ENCODE measurements around the gene MST1.

Gene MST1

DNA sequence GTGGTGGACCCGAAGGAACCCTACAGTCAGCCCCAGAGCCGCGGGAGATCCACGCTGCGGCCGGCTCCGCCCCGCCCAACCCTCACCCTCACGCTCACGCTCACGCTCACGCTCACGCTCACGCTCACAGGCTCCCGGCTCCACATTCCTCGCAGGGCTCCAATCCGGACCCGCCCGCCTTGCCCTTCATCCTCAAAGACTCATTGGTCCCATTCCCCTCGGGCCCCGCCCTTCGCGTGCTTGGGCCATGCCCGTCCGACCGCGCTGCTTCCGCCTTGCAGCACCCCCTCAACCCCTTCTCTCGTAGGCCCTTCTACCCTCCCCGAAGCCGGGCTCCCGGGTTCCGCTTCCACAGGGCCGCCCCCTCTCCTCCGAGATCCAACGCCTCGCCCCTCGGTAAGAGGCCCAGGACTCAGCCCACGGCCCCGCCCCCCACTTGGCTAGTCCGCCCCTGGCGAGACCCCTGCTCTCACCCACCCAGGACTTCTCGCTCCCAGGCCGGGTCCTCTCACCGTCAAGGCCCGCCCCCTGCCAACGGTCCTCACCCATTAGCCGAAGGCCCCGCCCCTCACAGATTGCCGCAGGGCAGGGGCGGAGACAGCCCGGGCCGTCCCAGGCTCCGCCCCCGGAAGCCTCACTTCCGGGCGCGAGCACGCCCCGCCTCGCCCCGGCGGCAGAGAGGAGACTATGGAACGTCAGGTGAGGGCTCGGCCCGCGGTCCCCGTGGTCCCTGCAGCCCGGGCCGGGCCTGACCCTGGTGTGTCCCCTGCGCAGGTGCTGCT lies 15.4 kb downstream of the MST1 start, which contains the start of gene APEH:
APEH (plus strand) TSS at position 637 of the 782 bp plus-strand sequence; CDS start at position 688, 51 bp downstream.
- no peak for DNase-seq

DNA sequence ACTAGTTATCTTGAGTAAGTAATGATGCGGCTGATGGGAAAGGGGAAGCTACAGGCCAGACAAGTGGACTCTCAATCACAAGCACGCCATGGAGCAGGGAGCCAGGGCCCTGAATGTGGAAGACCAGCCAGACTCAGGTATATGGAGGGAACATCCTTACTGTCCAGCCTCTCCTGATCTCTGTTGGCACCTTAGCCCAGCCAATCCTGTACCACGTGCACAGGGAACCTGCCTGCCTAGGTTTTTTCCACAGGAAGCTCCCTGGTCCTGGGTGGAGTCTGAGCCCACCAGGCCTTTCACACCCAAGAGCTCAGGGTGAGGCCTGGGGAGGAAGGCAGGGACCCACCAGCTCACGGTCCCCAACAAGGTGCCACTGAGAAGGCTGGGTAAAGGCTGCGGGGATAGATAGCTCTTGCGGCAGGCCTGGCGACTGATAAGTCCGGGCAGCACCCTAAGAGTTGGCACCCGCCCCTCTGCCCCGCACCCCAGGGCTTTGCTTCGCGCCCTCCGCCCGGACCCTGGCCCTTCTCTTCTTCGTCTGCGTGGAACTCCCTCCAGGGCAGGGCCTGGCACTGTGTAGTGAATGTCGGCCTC lies 16.1 kb downstream of the MST1 start:
- DNase-seq = no peak

GRCh38 chr3:49671291-49672288 lies 17.7 kb downstream of the MST1 start:
- DNase-seq = no peak

DNA sequence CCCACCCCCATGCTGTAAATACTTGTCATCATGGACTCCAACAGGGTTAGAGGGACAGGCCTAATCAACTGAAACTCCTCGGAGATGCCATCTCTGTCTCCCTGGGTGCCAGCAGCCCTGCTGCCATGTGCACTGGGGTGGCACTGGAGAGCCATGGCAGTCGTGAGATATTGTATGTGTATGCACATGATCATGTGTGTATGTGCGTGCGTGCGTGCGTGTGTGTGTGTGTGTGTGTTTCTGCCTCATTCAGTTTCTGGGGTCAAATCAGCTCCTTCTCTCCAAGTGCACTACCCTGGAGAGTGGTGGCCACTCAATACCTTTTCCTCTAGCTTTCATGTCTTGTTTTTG lies 18.4 kb downstream of the MST1 start:
- no peak for DNase-seq

GRCh38 chr3:49669352-49669751 lies 19.9 kb downstream of the MST1 start:
- DNase-seq = no peak

- DNase-seq = no peak
Measured at GRCh38 chr3:49668861-49669260, 20.4 kb downstream of the MST1 start.

GRCh38 chr3:49668414-49668797 lies 20.9 kb downstream of the MST1 start:
- no peak for DNase-seq

- DNase-seq = no peak
Measured at GRCh38 chr3:49667701-49668413, 21.4 kb downstream of the MST1 start.

DNA sequence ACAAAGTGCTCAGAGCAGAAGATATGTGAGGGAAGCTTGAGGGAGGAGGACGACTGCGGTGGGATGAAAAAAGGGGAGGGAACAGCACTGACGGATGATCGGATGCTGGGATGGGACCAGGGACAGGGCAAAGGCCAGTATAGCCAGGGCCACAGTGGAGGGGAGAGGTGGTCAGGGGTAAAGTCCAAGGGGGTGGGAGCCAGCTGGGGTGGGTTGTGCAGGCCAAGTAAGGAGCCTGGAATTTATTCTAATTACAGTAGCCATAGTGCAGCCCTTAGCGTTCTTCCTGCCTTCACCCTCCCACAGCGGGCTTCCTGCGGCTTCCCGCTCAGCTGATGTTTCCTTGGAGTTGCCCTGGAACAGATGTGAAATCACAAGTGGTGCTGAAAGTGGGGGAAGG lies 22.7 kb downstream of the MST1 start:
- DNase-seq = no peak

DNA sequence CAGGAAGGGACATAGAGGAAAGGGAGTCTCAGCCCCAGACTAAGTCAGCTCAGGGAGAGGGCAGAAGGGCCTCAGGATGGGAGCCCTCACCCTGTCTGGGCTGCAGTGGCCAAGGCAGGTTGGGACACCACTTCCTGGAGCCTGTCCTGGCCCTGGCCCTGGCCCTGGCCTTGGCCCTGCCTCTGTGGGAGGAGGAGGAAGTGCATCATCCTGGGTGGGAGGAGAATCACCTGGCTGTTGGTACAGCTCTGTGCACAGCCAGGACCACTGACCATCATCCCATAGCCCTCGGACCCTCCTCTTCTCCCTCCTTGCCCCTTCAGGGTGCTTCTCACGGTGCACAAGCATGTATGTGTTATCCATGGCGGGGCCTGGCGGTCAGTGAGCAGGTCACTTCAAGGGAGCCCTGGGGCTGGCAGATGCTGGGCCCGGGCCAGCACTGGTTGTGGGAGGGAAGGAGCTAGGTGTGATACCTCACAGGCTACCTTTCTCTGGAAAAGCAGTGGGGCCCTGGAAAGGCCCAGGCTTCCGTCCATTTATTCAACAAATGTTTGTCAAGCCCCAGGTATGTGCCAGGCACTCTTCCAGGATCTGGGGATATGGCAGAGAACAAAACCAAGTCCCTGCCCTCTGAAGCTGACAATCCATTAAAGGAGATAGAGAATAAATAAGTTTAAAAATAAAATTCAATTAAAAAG lies 23.3 kb downstream of the MST1 start:
- DNase-seq = no peak

DNA sequence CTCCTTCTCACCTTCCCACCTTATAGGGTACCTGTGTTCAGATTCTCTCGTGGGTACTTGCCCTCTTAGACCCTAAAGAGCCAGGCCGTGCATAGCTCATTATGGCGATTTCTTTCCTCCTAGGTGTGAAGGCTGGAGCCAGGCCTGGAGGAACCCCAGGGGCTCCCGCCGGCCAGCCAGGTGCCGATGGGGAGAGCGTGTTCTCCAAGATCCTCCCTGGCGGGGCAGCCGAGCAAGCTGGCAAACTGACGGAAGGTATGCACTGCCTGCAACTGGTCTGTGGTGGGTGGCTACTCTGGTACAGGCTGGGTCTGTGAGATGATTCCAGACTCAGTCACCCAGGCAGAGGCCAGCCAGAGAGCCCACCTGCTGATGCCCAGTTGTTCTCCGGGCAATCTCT lies 25.0 kb downstream of the MST1 start:
- DNase-seq = no peak

- no peak for DNase-seq
Measured at GRCh38 chr3:49663831-49664230, 25.4 kb downstream of the MST1 start.

DNA sequence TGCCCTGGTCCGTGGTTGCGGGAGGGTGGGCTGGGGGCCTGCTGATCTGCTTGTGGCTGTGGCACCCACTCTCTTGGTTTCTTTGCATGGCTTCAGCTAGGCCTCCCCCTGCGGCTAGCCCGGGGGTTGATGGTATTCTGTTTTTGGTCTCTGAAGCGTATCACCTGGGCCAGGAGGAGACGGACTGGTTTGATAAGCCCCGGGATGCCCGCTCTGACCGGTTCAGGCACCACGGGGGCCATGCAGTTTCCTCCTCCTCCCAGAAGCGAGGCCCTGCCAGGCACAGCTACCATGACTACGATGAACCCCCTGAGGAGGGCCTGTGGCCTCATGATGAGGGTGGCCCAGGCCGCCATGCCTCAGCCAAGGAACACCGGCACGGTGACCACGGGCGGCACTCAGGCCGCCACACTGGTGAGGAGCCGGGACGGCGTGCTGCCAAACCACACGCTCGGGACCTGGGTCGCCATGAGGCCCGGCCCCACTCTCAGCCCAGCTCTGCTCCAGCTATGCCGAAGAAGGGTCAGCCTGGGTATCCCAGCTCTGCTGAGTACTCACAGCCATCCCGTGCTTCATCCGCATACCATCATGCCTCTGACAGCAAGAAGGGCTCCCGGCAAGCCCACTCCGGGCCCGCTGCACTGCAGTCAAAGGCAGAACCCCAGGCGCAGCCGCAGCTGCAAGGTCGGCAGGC lies 26.4 kb downstream of the MST1 start:
- no peak for DNase-seq

DNA sequence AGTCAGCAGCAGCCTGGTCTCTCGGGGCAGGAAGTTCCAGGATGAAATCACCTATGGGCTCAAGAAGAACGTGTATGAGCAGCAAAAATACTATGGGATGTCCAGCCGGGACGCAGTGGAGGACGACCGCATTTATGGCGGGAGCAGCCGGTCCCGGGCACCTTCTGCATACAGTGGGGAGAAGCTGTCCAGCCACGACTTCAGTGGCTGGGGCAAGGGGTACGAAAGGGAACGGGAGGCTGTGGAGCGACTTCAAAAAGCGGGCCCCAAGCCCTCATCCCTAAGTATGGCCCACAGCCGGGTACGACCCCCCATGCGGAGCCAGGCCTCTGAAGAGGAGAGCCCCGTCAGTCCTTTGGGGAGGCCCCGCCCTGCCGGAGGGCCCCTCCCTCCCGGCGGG lies 27.3 kb downstream of the MST1 start:
- DNase-seq = no peak

- no peak for DNase-seq
Measured at GRCh38 chr3:49661281-49661680, 28.0 kb downstream of the MST1 start.

DNA sequence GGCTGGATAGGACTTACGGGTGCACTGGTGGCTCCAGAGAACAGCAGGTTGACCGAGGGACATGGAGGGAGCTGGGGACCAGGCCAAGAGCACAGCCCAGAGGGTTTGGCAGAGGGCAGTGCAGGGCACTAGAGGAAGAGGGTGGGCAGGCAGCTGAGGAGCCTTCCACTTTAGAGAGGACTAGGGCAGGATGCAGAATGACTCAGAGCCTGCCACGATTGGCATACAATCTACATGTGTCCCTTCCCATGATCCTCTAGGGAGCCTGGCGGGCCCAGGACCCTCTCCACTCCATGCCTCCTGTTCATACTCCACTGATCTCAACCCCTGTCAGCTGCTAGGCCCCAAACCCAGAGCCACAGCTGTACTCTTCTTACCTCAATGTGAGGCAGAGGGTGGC lies 29.5 kb downstream of the MST1 start:
- no peak for DNase-seq

DNA sequence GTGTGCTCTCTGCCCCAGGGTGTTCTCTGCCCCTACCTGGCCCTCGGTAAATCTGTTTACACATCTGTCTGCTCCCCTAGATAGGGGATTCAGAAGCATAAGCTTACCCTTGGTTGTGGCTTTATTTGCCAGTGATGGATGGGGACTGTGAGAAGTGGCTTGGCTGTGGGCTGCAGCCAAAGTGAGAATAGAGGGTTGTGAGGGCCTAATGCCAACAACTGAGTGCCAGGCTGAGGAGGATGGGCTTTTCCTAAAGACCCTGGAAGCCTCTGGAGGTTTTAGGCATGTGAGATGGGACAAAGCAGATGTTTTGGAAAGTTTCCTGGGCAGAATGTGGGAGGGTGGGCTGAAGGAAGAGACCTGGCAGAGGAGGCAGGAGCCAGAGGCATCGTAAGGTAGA lies 30.6 kb downstream of the MST1 start:
- no peak for DNase-seq

DNA sequence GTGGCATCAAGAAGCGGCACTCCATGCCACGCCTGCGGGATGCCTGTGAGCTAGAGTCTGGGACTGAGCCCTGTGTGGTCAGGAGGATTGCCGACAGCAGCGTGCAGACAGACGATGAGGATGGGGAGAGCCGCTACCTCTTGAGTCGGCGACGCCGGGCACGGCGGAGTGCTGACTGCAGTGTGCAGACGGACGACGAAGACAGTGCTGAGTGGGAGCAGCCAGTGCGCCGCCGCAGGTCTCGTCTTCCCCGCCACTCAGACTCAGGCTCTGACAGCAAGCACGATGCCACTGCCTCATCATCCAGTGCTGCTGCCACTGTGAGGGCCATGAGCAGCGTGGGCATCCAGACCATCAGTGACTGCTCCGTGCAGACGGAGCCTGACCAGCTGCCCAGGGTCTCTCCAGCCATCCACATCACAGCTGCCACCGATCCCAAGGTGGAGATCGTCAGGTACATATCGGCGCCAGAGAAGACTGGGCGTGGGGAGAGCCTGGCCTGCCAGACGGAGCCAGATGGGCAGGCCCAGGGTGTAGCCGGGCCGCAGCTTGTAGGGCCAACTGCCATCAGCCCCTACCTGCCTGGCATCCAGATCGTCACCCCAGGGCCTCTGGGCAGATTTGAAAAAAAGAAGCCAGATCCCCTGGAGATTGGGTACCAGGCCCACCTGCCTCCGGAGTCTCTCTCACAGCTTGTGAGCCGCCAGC lies 31.9 kb downstream of the MST1 start:
- no peak for DNase-seq

GRCh38 chr3:49656541-49657112 lies 32.6 kb downstream of the MST1 start:
- DNase-seq = no peak

DNA sequence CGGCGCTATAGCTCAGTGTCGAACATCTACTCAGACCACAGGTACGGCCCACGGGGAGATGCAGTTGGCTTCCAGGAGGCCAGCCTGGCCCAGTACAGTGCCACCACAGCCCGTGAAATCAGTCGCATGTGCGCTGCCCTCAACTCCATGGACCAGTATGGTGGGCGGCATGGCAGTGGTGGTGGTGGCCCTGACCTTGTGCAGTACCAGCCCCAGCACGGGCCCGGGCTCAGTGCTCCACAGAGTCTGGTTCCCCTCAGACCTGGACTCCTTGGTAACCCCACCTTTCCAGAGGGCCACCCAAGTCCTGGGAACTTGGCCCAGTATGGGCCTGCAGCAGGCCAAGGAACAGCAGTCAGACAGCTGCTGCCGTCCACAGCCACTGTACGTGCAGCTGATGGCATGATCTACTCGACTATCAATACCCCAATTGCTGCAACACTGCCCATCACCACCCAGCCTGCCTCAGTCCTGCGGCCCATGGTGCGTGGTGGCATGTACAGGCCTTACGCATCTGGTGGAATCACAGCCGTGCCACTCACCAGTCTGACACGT lies 33.5 kb downstream of the MST1 start:
- no peak for DNase-seq
